ENCODE measurements around the gene LRRC4C. TPM values are rescaled to one million over a fixed set of nuclear protein-coding genes. Genes with fewer than 3 reads are reported as not detected.

The LRRC4C gene
- polyA plus RNA-seq, 1 donor: 3.9 TPM

- H3K9me3 ChIP-seq (ENCODE audit: control insufficient read depth, low read depth, low read length): peaks cover 5% of the 10 kb centered on the region
- DNase-seq: no peak
- WGBS (ENCODE audit: insufficient coverage, low lambda C conversion rate): no CpG with 5 or more reads among the region's 3 CpGs
Measured at GRCh38 chr11:40679276-40679675, 780.2 kb downstream of the LRRC4C start.

GRCh38 chr11:40647295-40647694 is 812.2 kb downstream of the LRRC4C start:
- Histone ChIP-seq H3K36me3 (ENCODE audit: control insufficient read depth, insufficient read depth, low read length) (no peaks in the 10 kb centered on the region), H3K4me3 (ENCODE audit: low read length) (no peak overlapping the region), H3K27ac (ENCODE audit: low read length) (no peak overlapping the region), H3K9me3 (ENCODE audit: control insufficient read depth, low read depth, low read length) (peaks cover 7% of the 10 kb centered on the region), H3K4me1 (ENCODE audit: control insufficient read depth, insufficient read depth, low read length) (no peaks in the 10 kb centered on the region), H3K27me3 (ENCODE audit: control insufficient read depth, insufficient read depth, low read length) (no peaks in the 10 kb centered on the region)
- no CpG with 5 or more reads among the region's 2 CpGs for WGBS (ENCODE audit: insufficient coverage, low lambda C conversion rate)
- DNase-seq: no peak

More at GRCh38 chr11:40679276-40679675, 780.2 kb downstream of the LRRC4C start:
- Histone ChIP-seq H3K27me3 (ENCODE audit: control insufficient read depth, insufficient read depth, low read length) (no peaks in the 10 kb centered on the region), H3K27ac (ENCODE audit: low read length) (no peak overlapping the region), H3K4me3 (ENCODE audit: low read length) (no peak overlapping the region), H3K4me1 (ENCODE audit: control insufficient read depth, insufficient read depth, low read length) (no peaks in the 10 kb centered on the region), H3K36me3 (ENCODE audit: control insufficient read depth, insufficient read depth, low read length) (no peaks in the 10 kb centered on the region)

GRCh38 chr11:40642284-40642683 is 817.2 kb downstream of the LRRC4C start:
- WGBS (ENCODE audit: insufficient coverage, low lambda C conversion rate): 71% methylated on average over 1 of the region's 1 CpG
- H3K4me3 ChIP-seq (ENCODE audit: low read length): no peak overlapping the region
- H3K4me1 ChIP-seq (ENCODE audit: control insufficient read depth, insufficient read depth, low read length): no peaks in the 10 kb centered on the region
- H3K36me3 ChIP-seq (ENCODE audit: control insufficient read depth, insufficient read depth, low read length): no peaks in the 10 kb centered on the region
- no peaks in the 10 kb centered on the region for H3K9me3 ChIP-seq (ENCODE audit: control insufficient read depth, low read depth, low read length)
- no peak for DNase-seq
- H3K27ac ChIP-seq (ENCODE audit: low read length): no peak overlapping the region
- H3K27me3 ChIP-seq (ENCODE audit: control insufficient read depth, insufficient read depth, low read length): no peaks in the 10 kb centered on the region

GRCh38 chr11:40619654-40620053 is 839.8 kb downstream of the LRRC4C start:
- H3K9me3 ChIP-seq (ENCODE audit: control insufficient read depth, low read depth, low read length): no peaks in the 10 kb centered on the region
- WGBS (ENCODE audit: insufficient coverage, low lambda C conversion rate): 60% methylated on average over 1 of the region's 3 CpGs
- H3K4me3 ChIP-seq (ENCODE audit: low read length): no peak overlapping the region
- no peaks in the 10 kb centered on the region for H3K36me3 ChIP-seq (ENCODE audit: control insufficient read depth, insufficient read depth, low read length)
- no peak for DNase-seq
- no peaks in the 10 kb centered on the region for H3K27me3 ChIP-seq (ENCODE audit: control insufficient read depth, insufficient read depth, low read length)
- H3K27ac ChIP-seq (ENCODE audit: low read length): no peak overlapping the region
- no peaks in the 10 kb centered on the region for H3K4me1 ChIP-seq (ENCODE audit: control insufficient read depth, insufficient read depth, low read length)

- Histone ChIP-seq H3K9me3 (ENCODE audit: control insufficient read depth, low read depth, low read length) (peaks cover 20% of the 10 kb centered on the region), H3K4me1 (ENCODE audit: control insufficient read depth, insufficient read depth, low read length) (no peaks in the 10 kb centered on the region), H3K27ac (ENCODE audit: low read length) (no peak overlapping the region), H3K4me3 (ENCODE audit: low read length) (no peak overlapping the region), H3K36me3 (ENCODE audit: control insufficient read depth, insufficient read depth, low read length) (no peaks in the 10 kb centered on the region), H3K27me3 (ENCODE audit: control insufficient read depth, insufficient read depth, low read length) (no peaks in the 10 kb centered on the region)
- DNase-seq: no peak
- WGBS (ENCODE audit: insufficient coverage, low lambda C conversion rate): 80% methylated on average over 1 of the region's 3 CpGs
Measured at GRCh38 chr11:40606800-40607199, 852.7 kb downstream of the LRRC4C start.

GRCh38 chr11:40602866-40603552 is 856.4 kb downstream of the LRRC4C start:
- no peak overlapping the region for H3K27ac ChIP-seq (ENCODE audit: low read length)
- peaks cover 17% of the 10 kb centered on the region for H3K9me3 ChIP-seq (ENCODE audit: control insufficient read depth, low read depth, low read length)
- WGBS (ENCODE audit: insufficient coverage, low lambda C conversion rate): 57% methylated on average over 1 of the region's 3 CpGs
- no peaks in the 10 kb centered on the region for H3K36me3 ChIP-seq (ENCODE audit: control insufficient read depth, insufficient read depth, low read length)
- H3K27me3 ChIP-seq (ENCODE audit: control insufficient read depth, insufficient read depth, low read length): no peaks in the 10 kb centered on the region
- no peaks in the 10 kb centered on the region for H3K4me1 ChIP-seq (ENCODE audit: control insufficient read depth, insufficient read depth, low read length)
- no peak for DNase-seq
- H3K4me3 ChIP-seq (ENCODE audit: low read length): no peak overlapping the region

GRCh38 chr11:40597546-40598113 is 861.8 kb downstream of the LRRC4C start:
- 87% methylated on average over 3 of the region's 5 CpGs for WGBS (ENCODE audit: insufficient coverage, low lambda C conversion rate)
- Histone ChIP-seq H3K4me1 (ENCODE audit: control insufficient read depth, insufficient read depth, low read length) (no peaks in the 10 kb centered on the region), H3K4me3 (ENCODE audit: low read length) (no peak overlapping the region), H3K27ac (ENCODE audit: low read length) (no peak overlapping the region), H3K27me3 (ENCODE audit: control insufficient read depth, insufficient read depth, low read length) (no peaks in the 10 kb centered on the region), H3K9me3 (ENCODE audit: control insufficient read depth, low read depth, low read length) (no peaks in the 10 kb centered on the region), H3K36me3 (ENCODE audit: control insufficient read depth, insufficient read depth, low read length) (no peaks in the 10 kb centered on the region)
- no peak for DNase-seq

GRCh38 chr11:40573254-40573891 is 886.1 kb downstream of the LRRC4C start:
- Histone ChIP-seq H3K4me3 (ENCODE audit: low read length) (no peak overlapping the region), H3K9me3 (ENCODE audit: control insufficient read depth, low read depth, low read length) (no peaks in the 10 kb centered on the region), H3K27ac (ENCODE audit: low read length) (no peak overlapping the region), H3K4me1 (ENCODE audit: control insufficient read depth, insufficient read depth, low read length) (no peaks in the 10 kb centered on the region), H3K36me3 (ENCODE audit: control insufficient read depth, insufficient read depth, low read length) (no peaks in the 10 kb centered on the region), H3K27me3 (ENCODE audit: control insufficient read depth, insufficient read depth, low read length) (no peaks in the 10 kb centered on the region)
- no peak for DNase-seq
- WGBS (ENCODE audit: insufficient coverage, low lambda C conversion rate): 20% methylated on average over 1 of the region's 1 CpG

GRCh38 chr11:40569947-40570531 is 889.4 kb downstream of the LRRC4C start:
- no peaks in the 10 kb centered on the region for H3K9me3 ChIP-seq (ENCODE audit: control insufficient read depth, low read depth, low read length)
- DNase-seq: no peak

GRCh38 chr11:40567392-40567791 is 892.1 kb downstream of the LRRC4C start:
- DNase-seq: peak in 1 of 2 donors; percentile 2
- Histone ChIP-seq H3K27me3 (ENCODE audit: control insufficient read depth, insufficient read depth, low read length) (no peaks in the 10 kb centered on the region), H3K36me3 (ENCODE audit: control insufficient read depth, insufficient read depth, low read length) (no peaks in the 10 kb centered on the region), H3K4me3 (ENCODE audit: low read length) (no peak overlapping the region), H3K4me1 (ENCODE audit: control insufficient read depth, insufficient read depth, low read length) (no peaks in the 10 kb centered on the region), H3K9me3 (ENCODE audit: control insufficient read depth, low read depth, low read length) (no peaks in the 10 kb centered on the region), H3K27ac (ENCODE audit: low read length) (no peak overlapping the region)
- no CpG with 5 or more reads among the region's 1 CpG for WGBS (ENCODE audit: insufficient coverage, low lambda C conversion rate)

More at GRCh38 chr11:40569947-40570531, 889.4 kb downstream of the LRRC4C start:
- Histone ChIP-seq H3K4me3 (ENCODE audit: low read length) (no peak overlapping the region), H3K27ac (ENCODE audit: low read length) (no peak overlapping the region), H3K4me1 (ENCODE audit: control insufficient read depth, insufficient read depth, low read length) (no peaks in the 10 kb centered on the region), H3K36me3 (ENCODE audit: control insufficient read depth, insufficient read depth, low read length) (no peaks in the 10 kb centered on the region), H3K27me3 (ENCODE audit: control insufficient read depth, insufficient read depth, low read length) (no peaks in the 10 kb centered on the region)
- WGBS (ENCODE audit: insufficient coverage, low lambda C conversion rate): no CpG with 5 or more reads among the region's 1 CpG

All from large intestine (tissue), 3 donors.